Measurements from ENCODE around the gene FXN. TPM values are rescaled to one million over a fixed set of nuclear protein-coding genes. Genes with fewer than 3 reads are reported as not detected.

The FXN gene
- total RNA-seq, 2 donors from 2014 or later = 10.5 to 24.6 TPM

DNA sequence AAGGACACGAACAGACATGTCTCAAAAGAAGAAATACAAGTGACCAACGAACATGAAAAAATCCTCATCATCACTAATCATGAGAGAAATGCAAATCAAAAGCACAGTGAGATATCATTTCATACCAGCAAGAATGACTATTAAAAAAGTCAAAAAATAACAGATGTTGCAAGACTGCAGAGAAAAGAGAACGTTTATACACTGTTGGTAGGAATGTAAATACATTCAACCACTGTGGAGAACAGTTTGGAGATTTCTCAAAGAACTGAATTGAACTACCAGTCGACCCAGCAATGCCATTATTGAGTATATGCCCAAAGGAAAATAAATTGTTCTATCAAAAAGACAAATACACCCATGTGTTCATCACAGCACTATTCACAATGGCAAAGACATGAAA is 45.7 kb downstream of the FXN start:
- TF ChIP-seq, protein P1, sequence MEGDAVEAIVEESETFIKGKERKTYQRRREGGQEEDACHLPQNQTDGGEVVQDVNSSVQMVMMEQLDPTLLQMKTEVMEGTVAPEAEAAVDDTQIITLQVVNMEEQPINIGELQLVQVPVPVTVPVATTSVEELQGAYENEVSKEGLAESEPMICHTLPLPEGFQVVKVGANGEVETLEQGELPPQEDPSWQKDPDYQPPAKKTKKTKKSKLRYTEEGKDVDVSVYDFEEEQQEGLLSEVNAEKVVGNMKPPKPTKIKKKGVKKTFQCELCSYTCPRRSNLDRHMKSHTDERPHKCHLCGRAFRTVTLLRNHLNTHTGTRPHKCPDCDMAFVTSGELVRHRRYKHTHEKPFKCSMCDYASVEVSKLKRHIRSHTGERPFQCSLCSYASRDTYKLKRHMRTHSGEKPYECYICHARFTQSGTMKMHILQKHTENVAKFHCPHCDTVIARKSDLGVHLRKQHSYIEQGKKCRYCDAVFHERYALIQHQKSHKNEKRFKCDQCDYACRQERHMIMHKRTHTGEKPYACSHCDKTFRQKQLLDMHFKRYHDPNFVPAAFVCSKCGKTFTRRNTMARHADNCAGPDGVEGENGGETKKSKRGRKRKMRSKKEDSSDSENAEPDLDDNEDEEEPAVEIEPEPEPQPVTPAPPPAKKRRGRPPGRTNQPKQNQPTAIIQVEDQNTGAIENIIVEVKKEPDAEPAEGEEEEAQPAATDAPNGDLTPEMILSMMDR (IDR thresholded peaks at IDR 0.05) = no peak
- Histone ChIP-seq H3K9me3 (no peaks in the 10 kb centered on the region), H3K4me3 (no peak overlapping the region), H3K27me3 (no peaks in the 10 kb centered on the region), H3K27ac (no peak overlapping the region), H3K4me1 (peaks cover 0 to 39% of the 10 kb centered on the region in 2 donors), H3K36me3 (no peaks in the 10 kb centered on the region)
- no peak for DNase-seq (ENCODE audit: low spot score)

GRCh38 chr9:69083321-69083720 is 47.8 kb downstream of the FXN start:
- H3K27me3 ChIP-seq = no peaks in the 10 kb centered on the region
- no peak overlapping the region for H3K27ac ChIP-seq
- H3K4me1 ChIP-seq = peaks cover 0 to 25% of the 10 kb centered on the region in 2 donors
- H3K9me3 ChIP-seq = no peaks in the 10 kb centered on the region
- TF ChIP-seq, protein P1 (IDR thresholded peaks at IDR 0.05) = no peak
- H3K4me3 ChIP-seq = no peak overlapping the region
- no peak for DNase-seq (ENCODE audit: low spot score)
- H3K36me3 ChIP-seq = no peaks in the 10 kb centered on the region

DNA sequence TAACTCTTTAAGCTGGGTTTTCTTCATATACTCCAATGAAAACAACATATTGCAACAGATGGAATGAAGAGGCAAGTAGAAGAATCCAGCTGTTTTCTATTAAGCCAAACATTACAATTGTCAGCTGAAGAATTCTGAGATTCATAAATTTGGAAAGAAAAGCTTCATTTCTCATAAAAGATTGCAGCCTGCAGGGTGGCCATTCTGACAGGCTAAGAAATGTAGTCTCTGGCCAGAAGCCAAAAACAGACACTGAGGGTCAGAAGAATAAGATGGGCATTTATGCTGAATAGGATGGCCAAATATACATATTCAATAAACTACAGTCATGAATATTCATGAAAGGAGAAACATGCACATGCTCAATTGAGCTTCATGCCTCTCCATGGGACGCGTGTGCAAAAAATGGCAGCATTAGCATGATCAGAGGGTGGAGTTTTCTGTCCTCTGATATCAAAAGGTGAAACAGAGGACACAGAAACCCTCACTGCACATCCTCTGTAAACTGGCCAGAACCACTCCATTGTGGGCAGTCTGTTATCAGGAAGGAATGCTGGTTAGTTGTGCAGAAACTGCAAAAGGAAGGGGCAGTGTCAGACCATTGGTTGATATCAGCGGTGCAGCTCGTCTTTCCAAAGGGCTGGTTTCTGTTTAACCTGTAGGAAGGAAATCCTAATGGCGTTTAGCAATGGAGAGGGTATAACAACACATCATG is 50.2 kb downstream of the FXN start:
- Histone ChIP-seq H3K36me3 (no peaks in the 10 kb centered on the region), H3K27ac (peak overlapping the region in 1 of 2 donors; percentile 30), H3K27me3 (no peaks in the 10 kb centered on the region), H3K4me3 (no peak overlapping the region), H3K4me1 (peaks cover 0 to 15% of the 10 kb centered on the region in 2 donors), H3K9me3 (no peaks in the 10 kb centered on the region)
- DNase-seq (ENCODE audit: low spot score) = no peak
- TF ChIP-seq, protein P1 (IDR thresholded peaks at IDR 0.05) = no peak

- H3K36me3 ChIP-seq = no peaks in the 10 kb centered on the region
- peaks cover 0 to 15% of the 10 kb centered on the region in 2 donors for H3K4me1 ChIP-seq
- H3K9me3 ChIP-seq = no peaks in the 10 kb centered on the region
- H3K27me3 ChIP-seq = no peaks in the 10 kb centered on the region
- H3K4me3 ChIP-seq = no peak overlapping the region
- TF ChIP-seq, protein P1 (IDR thresholded peaks at IDR 0.05) = no peak
- no peak for DNase-seq (ENCODE audit: low spot score)
- H3K27ac ChIP-seq = peak overlapping the region in 1 of 2 donors; percentile 30
Measured at GRCh38 chr9:69086312-69086711, 50.8 kb downstream of the FXN start.

- no peaks in the 10 kb centered on the region for H3K36me3 ChIP-seq
- H3K4me1 ChIP-seq = peaks cover 0 to 15% of the 10 kb centered on the region in 2 donors
- H3K9me3 ChIP-seq = no peaks in the 10 kb centered on the region
- no peak for DNase-seq (ENCODE audit: low spot score)
- H3K4me3 ChIP-seq = no peak overlapping the region
- no peaks in the 10 kb centered on the region for H3K27me3 ChIP-seq
- TF ChIP-seq, protein P1 (IDR thresholded peaks at IDR 0.05) = no peak
- no peak overlapping the region for H3K27ac ChIP-seq
Measured at GRCh38 chr9:69086769-69087168, 51.2 kb downstream of the FXN start.

DNA sequence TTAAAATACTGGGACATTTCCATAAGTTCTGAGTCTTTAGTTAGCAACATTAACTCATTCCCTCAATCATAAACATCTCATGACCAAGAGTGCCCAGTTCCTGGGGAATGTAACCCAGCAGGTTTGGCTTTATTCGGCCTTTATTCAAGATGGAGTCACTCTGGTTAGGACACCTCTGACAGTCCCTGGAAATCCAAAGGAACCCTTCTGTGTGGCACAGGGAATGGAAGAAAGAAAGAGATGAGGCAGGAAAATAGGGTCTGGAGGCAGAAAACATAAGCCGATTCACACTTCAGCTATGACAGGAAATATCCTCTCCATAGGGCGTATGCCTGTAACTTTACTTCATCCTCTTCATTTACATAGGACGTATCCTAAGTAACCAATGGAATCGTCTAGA is 53.5 kb downstream of the FXN start:
- Histone ChIP-seq H3K4me1 (peaks cover 0 to 15% of the 10 kb centered on the region in 2 donors), H3K9me3 (no peaks in the 10 kb centered on the region), H3K27ac (no peak overlapping the region), H3K36me3 (no peaks in the 10 kb centered on the region), H3K4me3 (no peak overlapping the region), H3K27me3 (no peaks in the 10 kb centered on the region)
- TF ChIP-seq, protein P1 (IDR thresholded peaks at IDR 0.05) = no peak
- DNase-seq (ENCODE audit: low spot score) = no peak

Measured in right atrium auricular region (tissue), 2 donors.